ENCODE data around the gene QRICH1. TPM values are rescaled to one million over a fixed set of nuclear protein-coding genes. Genes with fewer than 3 reads are reported as not detected.

Gene QRICH1
- total and polyA plus RNA-seq, 2 of the 13 experiments (the other 11 are each of a cell fraction or from before 2014, with no cell fraction given): 52.6 to 102 TPM

DNA sequence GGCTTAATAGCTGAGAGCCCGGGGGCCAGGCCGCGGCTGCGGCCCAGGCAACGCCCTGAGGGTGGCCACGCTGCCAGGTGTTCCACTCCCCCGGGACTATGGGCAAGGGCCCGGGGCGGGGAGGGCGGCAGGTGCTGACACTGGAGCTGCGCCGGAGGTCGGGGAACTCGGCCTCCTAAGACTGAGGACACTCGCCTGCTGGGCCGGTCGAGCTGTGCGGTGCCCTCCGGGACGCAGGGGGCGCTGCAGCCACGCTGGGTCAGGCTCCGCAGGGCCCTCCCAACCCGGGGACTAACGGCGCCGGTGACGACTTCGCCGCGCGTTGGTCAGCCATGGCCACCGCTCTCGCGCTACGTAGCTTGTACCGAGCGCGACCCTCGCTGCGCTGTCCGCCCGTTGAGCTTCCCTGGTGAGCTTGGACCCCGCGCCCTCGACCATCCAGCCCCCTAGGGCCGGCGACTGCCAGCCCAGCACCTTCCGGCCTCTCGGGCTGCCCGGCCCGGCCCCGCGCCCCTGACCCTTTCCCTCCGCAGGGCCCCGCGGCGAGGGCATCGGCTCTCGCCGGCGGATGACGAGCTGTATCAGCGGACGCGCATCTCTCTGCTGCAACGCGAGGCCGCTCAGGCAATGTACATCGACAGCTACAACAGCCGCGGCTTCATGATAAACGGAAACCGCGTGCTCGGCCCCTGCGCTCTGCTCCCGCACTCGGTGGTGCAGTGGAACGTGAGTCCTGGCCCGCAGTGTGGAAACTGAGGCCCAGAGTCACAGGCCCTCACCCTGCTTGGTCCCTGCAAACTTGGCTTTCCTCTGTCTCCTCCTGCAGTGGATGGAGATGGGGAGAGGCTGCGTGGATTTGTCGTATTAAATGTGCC lies 71.8 kb downstream of the QRICH1 start, which contains the start of gene NDUFAF3 (continued):
- TF ChIP-seq, protein P1, sequence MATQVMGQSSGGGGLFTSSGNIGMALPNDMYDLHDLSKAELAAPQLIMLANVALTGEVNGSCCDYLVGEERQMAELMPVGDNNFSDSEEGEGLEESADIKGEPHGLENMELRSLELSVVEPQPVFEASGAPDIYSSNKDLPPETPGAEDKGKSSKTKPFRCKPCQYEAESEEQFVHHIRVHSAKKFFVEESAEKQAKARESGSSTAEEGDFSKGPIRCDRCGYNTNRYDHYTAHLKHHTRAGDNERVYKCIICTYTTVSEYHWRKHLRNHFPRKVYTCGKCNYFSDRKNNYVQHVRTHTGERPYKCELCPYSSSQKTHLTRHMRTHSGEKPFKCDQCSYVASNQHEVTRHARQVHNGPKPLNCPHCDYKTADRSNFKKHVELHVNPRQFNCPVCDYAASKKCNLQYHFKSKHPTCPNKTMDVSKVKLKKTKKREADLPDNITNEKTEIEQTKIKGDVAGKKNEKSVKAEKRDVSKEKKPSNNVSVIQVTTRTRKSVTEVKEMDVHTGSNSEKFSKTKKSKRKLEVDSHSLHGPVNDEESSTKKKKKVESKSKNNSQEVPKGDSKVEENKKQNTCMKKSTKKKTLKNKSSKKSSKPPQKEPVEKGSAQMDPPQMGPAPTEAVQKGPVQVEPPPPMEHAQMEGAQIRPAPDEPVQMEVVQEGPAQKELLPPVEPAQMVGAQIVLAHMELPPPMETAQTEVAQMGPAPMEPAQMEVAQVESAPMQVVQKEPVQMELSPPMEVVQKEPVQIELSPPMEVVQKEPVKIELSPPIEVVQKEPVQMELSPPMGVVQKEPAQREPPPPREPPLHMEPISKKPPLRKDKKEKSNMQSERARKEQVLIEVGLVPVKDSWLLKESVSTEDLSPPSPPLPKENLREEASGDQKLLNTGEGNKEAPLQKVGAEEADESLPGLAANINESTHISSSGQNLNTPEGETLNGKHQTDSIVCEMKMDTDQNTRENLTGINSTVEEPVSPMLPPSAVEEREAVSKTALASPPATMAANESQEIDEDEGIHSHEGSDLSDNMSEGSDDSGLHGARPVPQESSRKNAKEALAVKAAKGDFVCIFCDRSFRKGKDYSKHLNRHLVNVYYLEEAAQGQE (IDR thresholded peaks at IDR 0.05; ENCODE audit: borderline replicate concordance in 1 of 2, low read depth in 1 of 2, low read length in 2 of 2): peak in 1 of 2 experiments; percentile 59; a peak in 1 of 4 replicates
- TF ChIP-seq, protein P2, sequence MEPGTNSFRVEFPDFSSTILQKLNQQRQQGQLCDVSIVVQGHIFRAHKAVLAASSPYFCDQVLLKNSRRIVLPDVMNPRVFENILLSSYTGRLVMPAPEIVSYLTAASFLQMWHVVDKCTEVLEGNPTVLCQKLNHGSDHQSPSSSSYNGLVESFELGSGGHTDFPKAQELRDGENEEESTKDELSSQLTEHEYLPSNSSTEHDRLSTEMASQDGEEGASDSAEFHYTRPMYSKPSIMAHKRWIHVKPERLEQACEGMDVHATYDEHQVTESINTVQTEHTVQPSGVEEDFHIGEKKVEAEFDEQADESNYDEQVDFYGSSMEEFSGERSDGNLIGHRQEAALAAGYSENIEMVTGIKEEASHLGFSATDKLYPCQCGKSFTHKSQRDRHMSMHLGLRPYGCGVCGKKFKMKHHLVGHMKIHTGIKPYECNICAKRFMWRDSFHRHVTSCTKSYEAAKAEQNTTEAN (CRISPR knock-in tag; conservative IDR thresholded peaks at IDR 0.05): peak; percentile 73
- TF ChIP-seq NR1H2 (CRISPR knock-in tag; IDR thresholded peaks at IDR 0.05; ENCODE audit: borderline replicate concordance, low read depth) (no peak), KLF11 (CRISPR knock-in tag; IDR thresholded peaks at IDR 0.05) (no peak), ESRRA (CRISPR knock-in tag; IDR thresholded peaks at IDR 0.05; ENCODE audit: low read depth) (0 out of 2 replicates have a peak, but pooled peaks have one; percentile 25), ZNF761 (CRISPR knock-in tag; conservative IDR thresholded peaks at IDR 0.05) (no peak; the same call in 1 of the 2 replicates), ZNF207 (IDR thresholded peaks at IDR 0.05; ENCODE audit: borderline replicate concordance) (no peak), ZMYM3 (CRISPR knock-in tag; IDR thresholded peaks at IDR 0.05) (no peak), RXRA (CRISPR knock-in tag; IDR thresholded peaks at IDR 0.05) (peak; percentile 65), SP2 (CRISPR knock-in tag; IDR thresholded peaks at IDR 0.05) (peak; percentile 40), ZNF552 (CRISPR knock-in tag; IDR thresholded peaks at IDR 0.05; ENCODE audit: borderline replicate concordance) (peak; percentile 54), BRD4 (CRISPR knock-in tag; IDR thresholded peaks at IDR 0.05) (peak; percentile 91), FOXK2 (IDR thresholded peaks at IDR 0.05) (no peak), ZNF430 (CRISPR knock-in tag; IDR thresholded peaks at IDR 0.05) (0 out of 2 replicates have a peak, but pooled peaks have one; percentile 75), MIER3 (CRISPR knock-in tag; IDR thresholded peaks at IDR 0.05; ENCODE audit: borderline replicate concordance) (no peak), ZNF24 (IDR thresholded peaks at IDR 0.05) (0 out of 2 replicates have a peak, but pooled peaks have one; percentile 10), PHF20 (CRISPR knock-in tag; IDR thresholded peaks at IDR 0.05) (peak; percentile 79), RCOR2 (CRISPR knock-in tag; IDR thresholded peaks at IDR 0.05) (no peak)
- TF ChIP-seq, protein P3, sequence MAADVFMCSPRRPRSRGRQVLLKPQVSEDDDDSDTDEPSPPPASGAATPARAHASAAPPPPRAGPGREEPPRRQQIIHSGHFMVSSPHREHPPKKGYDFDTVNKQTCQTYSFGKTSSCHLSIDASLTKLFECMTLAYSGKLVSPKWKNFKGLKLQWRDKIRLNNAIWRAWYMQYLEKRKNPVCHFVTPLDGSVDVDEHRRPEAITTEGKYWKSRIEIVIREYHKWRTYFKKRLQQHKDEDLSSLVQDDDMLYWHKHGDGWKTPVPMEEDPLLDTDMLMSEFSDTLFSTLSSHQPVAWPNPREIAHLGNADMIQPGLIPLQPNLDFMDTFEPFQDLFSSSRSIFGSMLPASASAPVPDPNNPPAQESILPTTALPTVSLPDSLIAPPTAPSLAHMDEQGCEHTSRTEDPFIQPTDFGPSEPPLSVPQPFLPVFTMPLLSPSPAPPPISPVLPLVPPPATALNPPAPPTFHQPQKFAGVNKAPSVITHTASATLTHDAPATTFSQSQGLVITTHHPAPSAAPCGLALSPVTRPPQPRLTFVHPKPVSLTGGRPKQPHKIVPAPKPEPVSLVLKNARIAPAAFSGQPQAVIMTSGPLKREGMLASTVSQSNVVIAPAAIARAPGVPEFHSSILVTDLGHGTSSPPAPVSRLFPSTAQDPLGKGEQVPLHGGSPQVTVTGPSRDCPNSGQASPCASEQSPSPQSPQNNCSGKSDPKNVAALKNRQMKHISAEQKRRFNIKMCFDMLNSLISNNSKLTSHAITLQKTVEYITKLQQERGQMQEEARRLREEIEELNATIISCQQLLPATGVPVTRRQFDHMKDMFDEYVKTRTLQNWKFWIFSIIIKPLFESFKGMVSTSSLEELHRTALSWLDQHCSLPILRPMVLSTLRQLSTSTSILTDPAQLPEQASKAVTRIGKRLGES (CRISPR knock-in tag; IDR thresholded peaks at IDR 0.05; ENCODE audit: borderline replicate concordance): peak; percentile 71; the same call in 1 of the 2 replicates
- TF ChIP-seq, protein P4, sequence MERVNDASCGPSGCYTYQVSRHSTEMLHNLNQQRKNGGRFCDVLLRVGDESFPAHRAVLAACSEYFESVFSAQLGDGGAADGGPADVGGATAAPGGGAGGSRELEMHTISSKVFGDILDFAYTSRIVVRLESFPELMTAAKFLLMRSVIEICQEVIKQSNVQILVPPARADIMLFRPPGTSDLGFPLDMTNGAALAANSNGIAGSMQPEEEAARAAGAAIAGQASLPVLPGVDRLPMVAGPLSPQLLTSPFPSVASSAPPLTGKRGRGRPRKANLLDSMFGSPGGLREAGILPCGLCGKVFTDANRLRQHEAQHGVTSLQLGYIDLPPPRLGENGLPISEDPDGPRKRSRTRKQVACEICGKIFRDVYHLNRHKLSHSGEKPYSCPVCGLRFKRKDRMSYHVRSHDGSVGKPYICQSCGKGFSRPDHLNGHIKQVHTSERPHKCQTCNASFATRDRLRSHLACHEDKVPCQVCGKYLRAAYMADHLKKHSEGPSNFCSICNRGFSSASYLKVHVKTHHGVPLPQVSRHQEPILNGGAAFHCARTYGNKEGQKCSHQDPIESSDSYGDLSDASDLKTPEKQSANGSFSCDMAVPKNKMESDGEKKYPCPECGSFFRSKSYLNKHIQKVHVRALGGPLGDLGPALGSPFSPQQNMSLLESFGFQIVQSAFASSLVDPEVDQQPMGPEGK (CRISPR knock-in tag; IDR thresholded peaks at IDR 0.05): peak; percentile 59

Measured in HepG2 (cell line).